Measurements from ENCODE around the gene PRDM16. TPM values are rescaled to one million over a fixed set of nuclear protein-coding genes. Genes with fewer than 3 reads are reported as not detected.

Gene PRDM16
- total and polyA plus RNA-seq, 4 donors = 0.05 to 0.67 (median 0.19) TPM

DNA sequence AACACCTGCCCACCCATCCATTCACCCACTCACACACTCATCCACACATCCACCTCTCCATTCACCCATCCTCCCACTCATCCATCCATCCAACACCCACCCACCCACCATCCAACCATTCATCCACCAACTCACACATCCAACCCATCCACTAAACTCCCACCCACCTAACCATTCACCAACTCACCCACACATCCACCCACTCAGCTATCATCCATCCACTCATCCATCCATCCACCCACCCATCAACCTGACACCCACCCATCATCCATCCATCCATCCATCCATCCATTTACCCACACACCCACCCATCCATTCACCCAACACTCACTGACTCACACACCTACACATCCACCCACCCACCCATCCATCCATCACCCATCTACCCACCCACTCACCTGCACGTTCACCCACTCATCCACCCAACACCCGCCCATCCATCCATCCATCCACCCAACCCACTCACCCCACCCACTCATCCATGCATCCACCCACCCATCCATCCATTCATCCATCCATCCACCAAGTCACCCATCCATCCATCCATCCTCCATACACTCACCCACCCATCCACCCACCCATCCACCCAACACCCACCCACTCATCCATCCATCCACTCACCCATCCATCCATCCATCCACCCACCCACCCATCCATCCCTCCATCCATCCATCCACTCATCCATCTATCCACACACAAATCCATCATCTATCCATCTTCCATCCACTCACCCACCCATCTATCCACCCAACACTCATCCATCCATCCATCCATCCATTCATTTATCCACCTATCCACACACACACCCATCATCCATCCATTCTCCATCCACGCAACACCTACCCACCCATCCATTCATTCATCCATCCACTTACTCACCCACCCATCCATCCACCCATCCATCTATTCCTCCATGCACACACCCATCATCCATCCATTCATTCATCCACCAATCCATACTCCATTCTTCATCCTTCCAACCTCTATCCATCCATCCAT lies 17.4 kb upstream of the PRDM16 start:
- H3K36me3 ChIP-seq (ENCODE audit: control insufficient read depth in 4 of 4, insufficient read depth in 3 of 4, low read depth in 1 of 4, low read length in 3 of 4) = no peaks in the 10 kb centered on the region
- TF ChIP-seq RXRA (IDR thresholded peaks at IDR 0.05) (no peak), FOXA2 (IDR thresholded peaks at IDR 0.05) (no peak), RAD21 (IDR thresholded peaks at IDR 0.05) (no peak)
- TF ChIP-seq, protein P1, sequence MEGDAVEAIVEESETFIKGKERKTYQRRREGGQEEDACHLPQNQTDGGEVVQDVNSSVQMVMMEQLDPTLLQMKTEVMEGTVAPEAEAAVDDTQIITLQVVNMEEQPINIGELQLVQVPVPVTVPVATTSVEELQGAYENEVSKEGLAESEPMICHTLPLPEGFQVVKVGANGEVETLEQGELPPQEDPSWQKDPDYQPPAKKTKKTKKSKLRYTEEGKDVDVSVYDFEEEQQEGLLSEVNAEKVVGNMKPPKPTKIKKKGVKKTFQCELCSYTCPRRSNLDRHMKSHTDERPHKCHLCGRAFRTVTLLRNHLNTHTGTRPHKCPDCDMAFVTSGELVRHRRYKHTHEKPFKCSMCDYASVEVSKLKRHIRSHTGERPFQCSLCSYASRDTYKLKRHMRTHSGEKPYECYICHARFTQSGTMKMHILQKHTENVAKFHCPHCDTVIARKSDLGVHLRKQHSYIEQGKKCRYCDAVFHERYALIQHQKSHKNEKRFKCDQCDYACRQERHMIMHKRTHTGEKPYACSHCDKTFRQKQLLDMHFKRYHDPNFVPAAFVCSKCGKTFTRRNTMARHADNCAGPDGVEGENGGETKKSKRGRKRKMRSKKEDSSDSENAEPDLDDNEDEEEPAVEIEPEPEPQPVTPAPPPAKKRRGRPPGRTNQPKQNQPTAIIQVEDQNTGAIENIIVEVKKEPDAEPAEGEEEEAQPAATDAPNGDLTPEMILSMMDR (IDR thresholded peaks at IDR 0.05; ENCODE audit: low read depth, low read length, missing input control) = no peak
- no peak for DNase-seq (ENCODE audit: low spot score)
- H3K27me3 ChIP-seq (ENCODE audit: control insufficient read depth in 4 of 4, insufficient read depth in 4 of 4, low read length in 3 of 4) = peaks cover 0 to 4% (median 0%) of the 10 kb centered on the region in 4 donors
- WGBS = 81% methylated on average over 3 of the region's 3 CpGs
- H3K4me1 ChIP-seq (ENCODE audit: control insufficient read depth in 4 of 4, insufficient read depth in 4 of 4, low read length in 3 of 4) = no peaks in the 10 kb centered on the region
- H3K4me3 ChIP-seq (ENCODE audit: low read depth in 1 of 3, low read length in 3 of 3) = no peak overlapping the region
- H3K27ac ChIP-seq (ENCODE audit: low read depth in 1 of 2, low read length in 2 of 2) = no peak overlapping the region
- H3K9me3 ChIP-seq (ENCODE audit: control insufficient read depth in 4 of 4, low read length in 3 of 4) = no peaks in the 10 kb centered on the region
- no peak overlapping the region for H3K9ac ChIP-seq (ENCODE audit: low read depth in 1 of 2, low read length in 2 of 2)

GRCh38 chr1:3052501-3052900 lies 16.5 kb upstream of the PRDM16 start:
- H3K9ac ChIP-seq (ENCODE audit: low read depth in 1 of 2, low read length in 2 of 2) = no peak overlapping the region
- no peaks in the 10 kb centered on the region for H3K4me1 ChIP-seq (ENCODE audit: control insufficient read depth in 4 of 4, insufficient read depth in 4 of 4, low read length in 3 of 4)
- H3K27me3 ChIP-seq (ENCODE audit: control insufficient read depth in 4 of 4, insufficient read depth in 4 of 4, low read length in 3 of 4) = peaks cover 0 to 4% (median under 1%) of the 10 kb centered on the region in 4 donors
- no peak overlapping the region for H3K4me3 ChIP-seq (ENCODE audit: low read depth in 1 of 3, low read length in 3 of 3)
- H3K9me3 ChIP-seq (ENCODE audit: control insufficient read depth in 4 of 4, low read length in 3 of 4) = no peaks in the 10 kb centered on the region
- WGBS = 85% methylated on average over 5 of the region's 5 CpGs
- no peak for DNase-seq (ENCODE audit: low spot score)
- no peaks in the 10 kb centered on the region for H3K36me3 ChIP-seq (ENCODE audit: control insufficient read depth in 4 of 4, insufficient read depth in 3 of 4, low read depth in 1 of 4, low read length in 3 of 4)
- H3K27ac ChIP-seq (ENCODE audit: low read depth in 1 of 2, low read length in 2 of 2) = no peak overlapping the region
- TF ChIP-seq, protein P2, sequence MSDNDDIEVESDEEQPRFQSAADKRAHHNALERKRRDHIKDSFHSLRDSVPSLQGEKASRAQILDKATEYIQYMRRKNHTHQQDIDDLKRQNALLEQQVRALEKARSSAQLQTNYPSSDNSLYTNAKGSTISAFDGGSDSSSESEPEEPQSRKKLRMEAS (IDR thresholded peaks at IDR 0.05) = no peak
- no peak for TF ChIP-seq SP1 (IDR thresholded peaks at IDR 0.05)
- TF ChIP-seq NR2F2 (IDR thresholded peaks at IDR 0.05) = no peak
- TF ChIP-seq GABPA (IDR thresholded peaks at IDR 0.05 in 1 of 2, conservative IDR thresholded peaks at IDR 0.05 in 1 of 2) = no peak
- no peak for TF ChIP-seq EGR1 (IDR thresholded peaks at IDR 0.05; ENCODE audit: low read depth in 2 of 2)
- TF ChIP-seq RXRA (IDR thresholded peaks at IDR 0.05) = no peak
- no peak for TF ChIP-seq FOXA2 (IDR thresholded peaks at IDR 0.05)
- TF ChIP-seq, protein P1 (IDR thresholded peaks at IDR 0.05; ENCODE audit: low read depth, low read length, missing input control) = no peak
- TF ChIP-seq, protein P3, sequence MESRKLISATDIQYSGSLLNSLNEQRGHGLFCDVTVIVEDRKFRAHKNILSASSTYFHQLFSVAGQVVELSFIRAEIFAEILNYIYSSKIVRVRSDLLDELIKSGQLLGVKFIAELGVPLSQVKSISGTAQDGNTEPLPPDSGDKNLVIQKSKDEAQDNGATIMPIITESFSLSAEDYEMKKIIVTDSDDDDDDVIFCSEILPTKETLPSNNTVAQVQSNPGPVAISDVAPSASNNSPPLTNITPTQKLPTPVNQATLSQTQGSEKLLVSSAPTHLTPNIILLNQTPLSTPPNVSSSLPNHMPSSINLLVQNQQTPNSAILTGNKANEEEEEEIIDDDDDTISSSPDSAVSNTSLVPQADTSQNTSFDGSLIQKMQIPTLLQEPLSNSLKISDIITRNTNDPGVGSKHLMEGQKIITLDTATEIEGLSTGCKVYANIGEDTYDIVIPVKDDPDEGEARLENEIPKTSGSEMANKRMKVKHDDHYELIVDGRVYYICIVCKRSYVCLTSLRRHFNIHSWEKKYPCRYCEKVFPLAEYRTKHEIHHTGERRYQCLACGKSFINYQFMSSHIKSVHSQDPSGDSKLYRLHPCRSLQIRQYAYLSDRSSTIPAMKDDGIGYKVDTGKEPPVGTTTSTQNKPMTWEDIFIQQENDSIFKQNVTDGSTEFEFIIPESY (IDR thresholded peaks at IDR 0.05) = no peak
- TF ChIP-seq FOXA1 (IDR thresholded peaks at IDR 0.05) = no peak
